Thyroid gland (tissue), 4 donors: Measurements from ENCODE around the gene TRIM67. TPM values are rescaled to one million over a fixed set of nuclear protein-coding genes. Genes with fewer than 3 reads are reported as not detected.

Experiments
- DNase-seq, 2 donors: peaks; one replicate each; pipeline ENCODE4 v3.0.0-alpha.2; 2019
- H3K27ac ChIP-seq, 3 donors: fragments of 200-600 bp; sonication (generic); 1 replicate in 2 of 3; 2 replicates in 1 of 3; pipeline ENCODE4 v1.5.1; 2016 to 2019; ENCODE audit warnings: mild to moderate bottlenecking in 1 of 3, moderate library complexity in 1 of 3
- H3K27me3 ChIP-seq: fragments of 200-600 bp; sonication (generic); one replicate; pipeline ENCODE4 v1.5.1; 2019
- H3K36me3 ChIP-seq, 2 donors: fragments of 200-600 bp; sonication (generic); one replicate each; pipeline ENCODE4 v1.5.1; 2016 to 2019
- H3K4me1 ChIP-seq, 2 donors: fragments of 200-600 bp; sonication (generic); one replicate each; pipeline ENCODE4 v1.5.1; 2017 to 2019
- H3K4me3 ChIP-seq, 3 donors: fragments of 200-600 bp; sonication (generic); replicated peaks in 1 of 3; 1 replicate in 2 of 3; 2 replicates in 1 of 3; pipeline ENCODE4 v1.5.1; 2016; ENCODE audit warnings: mild to moderate bottlenecking in 1 of 3
- H3K9me3 ChIP-seq: fragments of 200-600 bp; sonication (generic); one replicate; pipeline ENCODE4 v1.5.1; 2017
- CTCF ChIP-seq, 6 experiments: fragments of 200-600 bp in 3 of 6; fragments of 450-650 bp in 3 of 6; sonication (generic) in 3 of 6; IDR thresholded peaks; one replicate each; pipeline ENCODE4 v1.5.1; 2016 to 2019; ENCODE audit warnings: antibody characterized with exemption in 6 of 6, mild to moderate bottlenecking in 2 of 6, inconsistent platforms in 1 of 6, moderate library complexity in 1 of 6
- POLR2A ChIP-seq, 2 donors: fragments of 450-650 bp; IDR thresholded peaks; one replicate each; pipeline ENCODE4 v1.6.1; 2017; ENCODE audit warnings: antibody characterized with exemption in 2 of 2, mild to moderate bottlenecking in 2 of 2, moderate library complexity in 1 of 2
- WGBS, 2 donors: methylation state at CpG; one replicate each; pipeline ENCODE4 v1.1.5; 2017; 5-methylcytosine and 5-hydroxymethylcytosine counted together
- intact Hi-C: fragments of 100-400 bp; cut with DNase I; formaldehyde crosslinking; loops from one replicate; pipeline ENCODE4 v1.15.1; 2023
- total RNA-seq, 4 donors: library from RNA; depleted of rRNA; stranded (reverse); fragments of >200 nt; gene quantifications; one replicate each; pipeline ENCODE4 v1.2.3, GENCODE V29; 2016

The TRIM67 gene
- total RNA-seq, 4 donors from 2014 or later = not detected

- H3K27ac ChIP-seq = peak overlapping the region in 2 of 3 donors; percentile 63 to 82
- TF ChIP-seq CTCF (IDR thresholded peaks at IDR 0.05) (no peak), POLR2A (IDR thresholded peaks at IDR 0.05) (no peak)
- no peaks in the 10 kb centered on the region for H3K27me3 ChIP-seq
- no peaks in the 10 kb centered on the region for H3K9me3 ChIP-seq
- H3K4me1 ChIP-seq = peaks cover 16 to 19% of the 10 kb centered on the region in 2 donors
- 41 to 62% methylated on average over 7 to 11 of the region's 11 CpGs for WGBS, 2 donors
- H3K4me3 ChIP-seq = no peak overlapping the region
- H3K36me3 ChIP-seq = peaks cover 5 to 19% of the 10 kb centered on the region in 2 donors
- DNase-seq = peak; percentile 50 to 63
- intact Hi-C loops = no loop called here
Measured at GRCh38 chr1:231220801-231221200, 58.9 kb downstream of the TRIM67 start.

- H3K27ac ChIP-seq = no peak overlapping the region
- WGBS, 2 donors = 89 to 99% methylated on average over 7 of the region's 7 CpGs
- intact Hi-C loops = no loop called here
- no peaks in the 10 kb centered on the region for H3K27me3 ChIP-seq
- H3K36me3 ChIP-seq = peaks cover 18 to 39% of the 10 kb centered on the region in 2 donors
- no peak overlapping the region for H3K4me3 ChIP-seq
- TF ChIP-seq POLR2A (IDR thresholded peaks at IDR 0.05) = no peak
- TF ChIP-seq CTCF (IDR thresholded peaks at IDR 0.05) = no peak
- peaks cover 4% of the 10 kb centered on the region in 2 donors for H3K4me1 ChIP-seq
- no peaks in the 10 kb centered on the region for H3K9me3 ChIP-seq
- no peak for DNase-seq
Measured at GRCh38 chr1:231226156-231226555, 64.3 kb downstream of the TRIM67 start.

- Histone ChIP-seq H3K27me3 (no peaks in the 10 kb centered on the region), H3K4me3 (no peak overlapping the region), H3K4me1 (no peaks in the 10 kb centered on the region), H3K9me3 (no peaks in the 10 kb centered on the region), H3K27ac (no peak overlapping the region), H3K36me3 (peaks cover 8 to 14% of the 10 kb centered on the region in 2 donors)
- 94 to 95% methylated on average over 9 to 10 of the region's 10 CpGs for WGBS, 2 donors
- TF ChIP-seq CTCF (IDR thresholded peaks at IDR 0.05) (no peak), POLR2A (IDR thresholded peaks at IDR 0.05) (no peak)
- no peak for DNase-seq
- intact Hi-C loops = loop anchor here (10.0 kb wide), 1 partner anchor 103 kb away; the partner anchor contains the start of genes EXOC8 and SPRTN
Measured at GRCh38 chr1:231231511-231231910, 69.7 kb downstream of the TRIM67 start.

GRCh38 chr1:231232870-231233734 is 71.2 kb downstream of the TRIM67 start:
- no peak overlapping the region for H3K27ac ChIP-seq
- DNase-seq = no peak
- 88 to 90% methylated on average over 14 of the region's 14 CpGs for WGBS, 2 donors
- intact Hi-C loops = loop anchor here (10.0 kb wide), 1 partner anchor 102 kb away; the partner anchor contains the start of genes EXOC8 and SPRTN
- TF ChIP-seq CTCF (IDR thresholded peaks at IDR 0.05) = no peak
- no peak for TF ChIP-seq POLR2A (IDR thresholded peaks at IDR 0.05)
- no peaks in the 10 kb centered on the region for H3K9me3 ChIP-seq
- H3K27me3 ChIP-seq = no peaks in the 10 kb centered on the region
- H3K4me1 ChIP-seq = no peaks in the 10 kb centered on the region
- peaks cover under 1 to 2% of the 10 kb centered on the region in 2 donors for H3K36me3 ChIP-seq
- H3K4me3 ChIP-seq = no peak overlapping the region
